ENCODE measurements around the gene UCN.
"Not testable (repeated sequence)": the region's sequence is repeated elsewhere in the genome, so short reads cannot be mapped to it uniquely, and the experiment has no call there.

The UCN gene

GRCh38 chr2:27281855-27282559 is 26.2 kb downstream of the UCN start, which contains the start of gene TRIM54:
TRIM54 (plus strand) TSS chr2:27282429; CDS start chr2:27282732, 303 bp downstream.
- DNase-seq = no peak

DNA sequence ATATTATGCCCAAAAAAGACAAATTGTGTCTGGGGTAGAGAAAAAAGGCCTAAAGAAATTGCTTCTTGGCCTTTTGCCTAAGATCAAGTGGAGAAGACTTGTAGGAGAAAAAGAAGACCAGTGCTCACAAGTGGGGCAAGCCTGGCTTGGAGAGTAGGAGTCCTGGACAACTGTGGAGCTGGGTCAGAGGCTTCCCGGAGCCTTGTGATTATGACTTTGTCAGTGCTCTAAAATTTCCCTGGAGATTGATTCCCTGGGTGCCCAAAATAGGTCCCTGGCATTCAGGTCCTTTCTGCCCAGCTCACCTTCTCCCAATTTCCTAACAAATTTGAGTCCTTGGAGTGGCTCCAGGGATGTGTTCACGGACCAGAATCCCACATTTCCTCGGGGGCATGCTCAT is 26.8 kb downstream of the UCN start:
- DNase-seq = no peak

DNA sequence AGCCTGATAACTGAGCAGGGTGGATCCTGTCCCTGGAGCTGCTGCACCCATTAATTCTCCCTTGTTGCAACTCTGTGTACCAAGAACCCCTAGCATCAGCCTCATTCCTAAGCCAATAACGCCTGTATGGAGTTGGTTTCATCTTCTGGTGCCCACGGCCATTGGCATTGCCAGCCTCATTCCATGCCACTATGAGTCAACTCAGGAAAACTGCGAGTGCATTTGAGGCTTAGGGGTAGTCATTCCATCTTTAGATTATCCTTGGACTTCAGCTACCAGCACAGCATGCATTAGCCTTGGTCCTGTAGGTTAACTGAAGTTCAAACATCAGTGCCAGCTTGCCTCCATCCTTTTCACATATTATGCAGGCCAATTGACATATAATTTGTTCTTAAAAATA is 27.4 kb downstream of the UCN start:
- DNase-seq = no peak

DNA sequence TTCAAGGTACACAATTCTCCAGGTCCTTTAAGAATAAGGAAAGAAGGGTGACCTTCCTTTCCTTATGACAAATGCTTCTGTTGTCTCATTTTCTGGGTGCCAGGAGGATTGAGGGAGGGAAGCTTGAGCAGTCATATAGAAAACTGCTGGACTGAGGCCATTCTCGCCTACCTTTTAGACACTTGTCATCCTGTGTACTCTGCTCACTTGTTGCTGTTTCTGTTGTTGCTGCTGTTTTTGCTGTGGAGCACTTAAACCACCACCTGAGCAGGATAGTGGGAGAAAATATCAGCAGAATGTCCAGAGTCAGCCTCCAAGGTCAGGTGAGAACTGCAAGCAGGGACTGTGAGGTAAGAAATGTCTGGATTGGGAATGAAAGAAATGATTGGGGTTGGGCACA is 30.2 kb downstream of the UCN start:
- no peak for DNase-seq

GRCh38 chr2:27275211-27276150 is 32.8 kb downstream of the UCN start, which contains the start of gene DNAJC5G:
DNAJC5G (plus strand) TSS chr2:27275433; CDS start chr2:27276729, 1,296 bp downstream.
- DNase-seq = no peak

GRCh38 chr2:27272537-27273522 is 35.4 kb downstream of the UCN start:
- DNase-seq = not testable (repeated sequence)

DNA sequence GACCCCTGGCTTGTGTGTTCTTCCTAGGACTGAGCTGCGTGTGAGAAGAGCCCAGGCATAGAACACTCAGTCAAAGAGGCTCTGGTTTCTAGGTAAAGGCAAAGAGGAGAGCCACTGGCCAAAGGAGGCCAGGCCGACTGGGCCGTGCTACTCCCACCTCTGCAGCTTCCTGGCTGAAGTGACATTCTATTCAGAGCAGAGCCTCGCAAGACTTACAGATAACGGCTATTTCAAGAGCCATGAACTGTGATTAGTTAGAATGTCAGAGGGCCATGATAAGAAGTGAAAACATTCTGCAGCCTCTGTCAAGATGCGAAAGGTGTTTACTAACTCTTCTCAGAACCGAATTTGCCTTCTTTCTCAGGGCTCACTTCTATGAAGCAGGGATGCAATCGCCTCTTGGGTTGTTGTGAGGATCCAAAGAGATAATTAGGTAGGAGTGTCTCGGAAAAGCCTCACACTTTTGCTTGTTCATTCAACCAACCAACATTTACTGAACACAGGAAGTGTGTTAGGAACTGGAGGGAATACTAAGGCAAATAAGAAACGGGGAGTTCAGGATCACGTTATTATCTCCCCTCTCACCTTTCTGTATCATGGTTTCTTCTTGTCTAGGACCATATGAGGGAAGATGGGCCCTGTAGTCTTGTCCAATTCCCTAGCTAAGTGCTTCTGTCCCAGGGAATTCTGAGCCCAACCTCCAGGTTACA is 36.5 kb downstream of the UCN start:
- DNase-seq = no peak

DNA sequence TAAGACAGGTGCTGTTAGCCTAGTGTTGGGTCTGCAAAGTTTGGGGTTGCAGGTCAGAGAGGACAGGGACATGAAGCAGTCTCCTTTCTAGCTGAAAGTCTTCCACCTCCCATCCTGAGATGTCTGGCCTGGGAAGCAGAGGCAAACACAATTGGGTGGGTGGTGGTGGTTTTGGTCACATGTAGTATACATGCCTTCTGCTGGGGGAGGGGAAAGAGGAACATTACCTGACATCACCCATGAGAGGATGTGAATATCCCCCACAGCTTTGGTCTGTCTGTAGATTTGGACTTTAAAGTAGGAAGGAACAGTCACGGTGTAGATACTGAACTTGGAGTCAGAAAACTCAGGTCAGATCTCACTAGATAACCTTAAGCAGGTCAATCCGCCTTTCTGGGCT is 37.6 kb downstream of the UCN start:
- DNase-seq = no peak

- DNase-seq = no peak
Measured at GRCh38 chr2:27270131-27270530, 38.1 kb downstream of the UCN start.

DNA sequence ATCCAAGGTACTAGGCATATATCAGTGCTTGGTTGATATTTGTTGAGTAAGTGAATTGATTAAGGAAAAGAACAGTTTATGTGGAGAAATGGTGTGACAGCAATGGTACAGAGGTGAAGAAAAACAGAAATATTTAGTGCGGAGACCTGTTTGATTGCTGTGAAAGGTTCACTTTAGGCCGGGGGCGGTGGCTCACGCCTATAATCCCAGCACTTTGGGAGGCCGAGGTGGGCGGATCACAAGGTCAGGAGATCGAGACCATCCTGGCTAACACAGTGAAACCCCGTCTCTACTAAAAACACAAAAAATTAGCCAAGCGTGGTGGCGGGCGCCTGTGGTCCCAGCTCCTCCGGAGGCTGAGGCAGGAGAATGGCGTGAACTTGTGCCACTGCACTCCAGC is 39.9 kb downstream of the UCN start:
- DNase-seq = not testable (repeated sequence)

DNA sequence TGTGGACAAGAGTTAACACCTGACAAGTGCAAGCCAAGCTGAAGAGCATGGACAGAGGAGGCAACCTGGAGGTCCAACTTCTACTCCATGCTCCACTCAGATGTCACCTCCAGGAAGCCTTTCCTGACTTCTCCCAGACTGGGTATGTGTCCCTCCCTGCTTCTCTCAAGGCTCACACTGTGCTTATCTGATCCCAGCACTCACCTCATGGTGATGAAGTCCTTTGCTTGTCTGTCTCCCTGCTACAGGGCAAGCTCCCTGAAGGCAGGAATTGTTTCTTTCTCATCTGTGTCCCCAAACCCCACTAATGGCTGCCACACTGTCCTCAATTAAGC is 42.7 kb downstream of the UCN start:
- DNase-seq = no peak

DNA sequence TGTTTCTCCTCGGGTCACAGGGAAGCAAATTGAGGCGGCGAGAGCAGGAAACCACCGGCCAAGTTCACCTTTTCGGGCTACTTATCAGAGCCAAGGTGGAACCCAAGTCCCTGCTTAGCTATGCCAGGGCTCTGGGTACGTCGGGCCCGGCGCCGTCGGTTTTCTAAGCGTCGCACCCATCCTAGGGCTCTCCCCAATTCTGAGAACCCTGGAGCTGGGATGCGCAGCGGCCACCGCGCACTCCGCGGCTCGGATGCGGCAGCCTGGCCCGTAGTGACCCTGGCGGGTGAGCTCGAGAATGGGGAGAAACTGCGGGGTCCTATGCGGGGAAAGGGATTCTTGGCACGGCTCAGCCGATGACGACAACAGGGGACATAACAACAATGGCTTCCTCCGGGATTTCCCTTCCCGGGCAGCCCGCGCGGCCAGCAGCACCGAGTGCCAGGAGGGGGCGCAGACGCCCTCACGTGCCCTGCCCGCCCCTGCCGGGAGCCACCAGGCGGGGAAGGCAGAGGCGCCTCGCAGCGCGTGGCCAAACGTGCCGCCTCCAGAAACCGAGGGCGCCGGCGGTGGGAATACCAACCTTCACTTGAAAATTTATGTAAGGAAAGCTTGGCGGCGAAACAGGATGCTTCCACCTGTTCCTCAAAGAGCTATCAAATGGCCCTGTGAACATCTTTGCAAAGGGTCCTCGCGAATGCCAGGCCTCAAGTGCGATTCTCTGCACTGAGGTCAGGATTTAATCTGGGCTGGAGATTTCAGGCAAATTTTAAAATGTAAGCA is 43.3 kb downstream of the UCN start:
- DNase-seq = peak; percentile 51 to 53

- no peak for DNase-seq
Measured at GRCh38 chr2:27264253-27264752, 43.9 kb downstream of the UCN start.

DNA sequence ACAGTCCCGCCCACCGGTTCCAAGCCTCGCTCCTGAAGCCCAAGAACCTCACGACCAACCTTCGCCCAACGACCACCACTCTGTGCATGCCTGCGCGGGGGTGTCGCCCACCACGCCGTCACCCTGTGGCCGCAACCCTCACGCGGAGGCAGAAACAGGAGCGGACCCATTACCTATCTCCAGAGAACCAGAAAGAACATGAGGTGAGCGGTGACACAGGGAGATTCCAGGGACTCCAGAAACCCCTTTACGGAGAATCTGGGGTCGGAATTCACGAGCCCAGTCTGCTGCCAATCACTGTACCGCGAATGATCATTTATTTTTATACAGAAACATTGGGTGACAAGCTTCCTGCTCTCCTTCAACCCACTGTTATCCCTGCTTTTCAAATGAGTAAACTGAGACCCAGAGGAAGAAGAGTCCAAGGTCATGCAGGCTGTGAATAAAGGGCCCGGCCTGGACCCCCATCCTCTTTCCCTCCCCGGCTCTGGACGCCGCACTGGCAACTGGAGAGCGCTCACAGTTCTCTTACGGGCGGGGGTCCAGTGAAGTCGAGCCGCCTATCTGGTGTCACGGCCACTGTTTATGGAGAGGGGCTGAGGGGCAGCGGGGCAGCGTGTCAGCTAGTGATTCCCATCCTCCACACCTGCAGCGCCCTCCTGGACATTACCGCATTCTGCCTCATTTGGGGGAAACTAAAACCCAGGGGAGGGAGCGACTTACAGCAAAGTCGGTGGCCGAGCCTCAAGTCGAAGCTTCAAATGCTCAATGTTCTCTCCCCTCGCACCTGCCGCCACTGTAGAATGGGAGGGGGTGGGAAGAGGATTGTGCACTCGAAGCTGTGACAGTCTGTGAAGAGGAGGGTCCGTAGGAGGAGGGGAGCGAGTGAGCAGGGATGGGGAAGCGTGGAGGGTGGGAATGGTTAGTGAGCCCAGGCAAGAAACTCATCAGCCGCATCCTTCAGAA is 44.7 kb downstream of the UCN start:
- no peak for DNase-seq

GRCh38 chr2:27262379-27263286 is 45.6 kb downstream of the UCN start, which contains the start of gene SLC30A3:
SLC30A3 (minus strand) TSS chr2:27263047; CDS start chr2:27262906, 141 bp downstream.
- DNase-seq = peak; percentile 77

DNA sequence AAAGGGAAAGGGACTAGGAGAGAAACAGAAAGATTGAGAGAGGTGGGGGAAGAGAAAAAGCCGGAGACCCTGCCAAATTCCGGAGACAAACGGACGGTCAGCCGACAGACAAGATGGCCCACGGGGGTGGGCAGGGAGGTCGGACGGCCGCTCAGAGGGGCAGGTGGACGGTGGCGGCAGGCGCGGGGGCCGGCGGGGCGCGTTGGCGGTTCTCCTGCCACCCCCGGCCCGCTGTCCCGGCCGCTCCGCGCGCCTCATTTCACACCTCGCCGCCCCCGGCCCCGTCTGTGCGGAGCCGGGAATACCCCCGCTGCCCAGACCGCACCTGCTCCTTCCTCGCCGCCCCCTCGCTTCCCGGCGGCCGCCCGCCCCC is 46.3 kb downstream of the UCN start:
- no peak for DNase-seq

- no peak for DNase-seq
Measured at GRCh38 chr2:27261241-27261925, 46.9 kb downstream of the UCN start.

DNA sequence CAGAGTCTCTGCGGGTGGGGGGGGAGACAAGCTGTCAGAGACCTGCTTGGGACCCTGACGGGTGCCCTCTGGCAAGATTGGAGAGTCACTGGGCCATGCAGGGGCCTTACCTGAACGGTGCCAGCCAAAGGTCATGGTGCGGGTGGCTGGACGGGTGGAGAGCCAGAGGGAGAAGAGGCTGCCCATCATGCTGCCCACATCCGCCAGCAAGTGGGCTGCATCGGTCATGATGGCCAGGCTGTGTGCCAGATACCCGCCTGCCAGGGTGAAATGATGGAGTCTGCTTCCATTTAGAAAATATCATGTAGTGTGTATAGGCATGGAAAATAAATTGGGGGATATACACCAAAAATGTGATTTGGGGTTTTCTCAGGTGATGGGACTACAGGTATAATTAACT is 50.2 kb downstream of the UCN start:
- DNase-seq = no peak
